Breast epithelium (tissue), 3 donors: ENCODE data around the gene CDK14.

Experiments
- POLR2A ChIP-seq: fragments of 450-650 bp; IDR thresholded peaks from one replicate; pipeline ENCODE4 v1.6.1; 2016; ENCODE audit warnings: antibody characterized with exemption, mild to moderate bottlenecking, moderate library complexity
- POLR2AphosphoS5 ChIP-seq, 3 donors: sonication (generic); formaldehyde crosslinking; IDR thresholded peaks; one replicate each; pipeline ENCODE4 v1.6.1; 2017; ENCODE audit warnings: antibody characterized with exemption in 3 of 3
- TF ChIP-seq, protein P1 (sequence below), 3 donors: fragments of 450-650 bp; IDR thresholded peaks; one replicate each; pipeline ENCODE4 v1.5.1; 2016 to 2017; ENCODE audit warnings: antibody characterized with exemption in 3 of 3, mild to moderate bottlenecking in 3 of 3, moderate library complexity in 3 of 3

GRCh38 chr7:90777041-90777440 is 180.9 kb downstream of the CDK14 start:
- TF ChIP-seq, protein P1, sequence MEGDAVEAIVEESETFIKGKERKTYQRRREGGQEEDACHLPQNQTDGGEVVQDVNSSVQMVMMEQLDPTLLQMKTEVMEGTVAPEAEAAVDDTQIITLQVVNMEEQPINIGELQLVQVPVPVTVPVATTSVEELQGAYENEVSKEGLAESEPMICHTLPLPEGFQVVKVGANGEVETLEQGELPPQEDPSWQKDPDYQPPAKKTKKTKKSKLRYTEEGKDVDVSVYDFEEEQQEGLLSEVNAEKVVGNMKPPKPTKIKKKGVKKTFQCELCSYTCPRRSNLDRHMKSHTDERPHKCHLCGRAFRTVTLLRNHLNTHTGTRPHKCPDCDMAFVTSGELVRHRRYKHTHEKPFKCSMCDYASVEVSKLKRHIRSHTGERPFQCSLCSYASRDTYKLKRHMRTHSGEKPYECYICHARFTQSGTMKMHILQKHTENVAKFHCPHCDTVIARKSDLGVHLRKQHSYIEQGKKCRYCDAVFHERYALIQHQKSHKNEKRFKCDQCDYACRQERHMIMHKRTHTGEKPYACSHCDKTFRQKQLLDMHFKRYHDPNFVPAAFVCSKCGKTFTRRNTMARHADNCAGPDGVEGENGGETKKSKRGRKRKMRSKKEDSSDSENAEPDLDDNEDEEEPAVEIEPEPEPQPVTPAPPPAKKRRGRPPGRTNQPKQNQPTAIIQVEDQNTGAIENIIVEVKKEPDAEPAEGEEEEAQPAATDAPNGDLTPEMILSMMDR (IDR thresholded peaks at IDR 0.05): no peak
- TF ChIP-seq POLR2AphosphoS5 (IDR thresholded peaks at IDR 0.05) (no peak), POLR2A (no peak)
